Thymus (tissue), 11 donors: ENCODE results near the gene KCTD13. TPM values are rescaled to one million over a fixed set of nuclear protein-coding genes. Genes with fewer than 3 reads are reported as not detected.
"Not testable (repeated sequence)": the region's sequence is repeated elsewhere in the genome, so short reads cannot be mapped to it uniquely, and the experiment has no call there.

Source experiments
- DNase-seq, 9 donors: peaks; one replicate each; pipeline ENCODE4 v3.0.0-alpha.2; 2013; ENCODE audit warnings: low spot score in 9 of 9, low read depth in 6 of 9, missing footprints in 1 of 9
- H3K27ac ChIP-seq, 2 donors: one replicate each; pipeline ENCODE4 v1.5.1; 2013; ENCODE audit warnings: control low read depth in 1 of 2, low read depth in 1 of 2, low read length in 1 of 2, mild to moderate bottlenecking in 1 of 2, moderate library complexity in 1 of 2
- H3K27me3 ChIP-seq, 2 donors: one replicate each; pipeline ENCODE4 v1.5.1; 2013; ENCODE audit warnings: low read length in 1 of 2; ENCODE audit not compliant: control insufficient read depth in 2 of 2, insufficient read depth in 1 of 2
- H3K36me3 ChIP-seq, 2 donors: one replicate each; pipeline ENCODE4 v1.5.1; 2013; ENCODE audit warnings: low read length in 1 of 2, mild to moderate bottlenecking in 1 of 2, moderate library complexity in 1 of 2; ENCODE audit not compliant: control insufficient read depth in 2 of 2, insufficient read depth in 2 of 2
- H3K4me1 ChIP-seq, 2 donors: one replicate each; pipeline ENCODE4 v1.5.1; 2013; ENCODE audit warnings: low read length in 2 of 2; ENCODE audit not compliant: control insufficient read depth in 2 of 2, insufficient read depth in 2 of 2
- H3K4me3 ChIP-seq, 2 donors: one replicate each; pipeline ENCODE4 v1.5.1; 2013; ENCODE audit warnings: low read length in 2 of 2, control low read depth in 1 of 2, mild to moderate bottlenecking in 1 of 2
- H3K9me3 ChIP-seq, 2 donors: one replicate each; pipeline ENCODE4 v1.5.1; 2013; ENCODE audit warnings: low read length in 1 of 2, mild to moderate bottlenecking in 1 of 2; ENCODE audit not compliant: control insufficient read depth in 2 of 2, insufficient read depth in 1 of 2
- WGBS: extraction: QIAGEN DNeasy Blood & Tissue Kit; methylation state at CpG from one replicate; pipeline ENCODE4 v1.1.7; 2013; 5-methylcytosine and 5-hydroxymethylcytosine counted together
- polyA plus RNA-seq: library from polyadenylated mRNA; stranded (reverse); fragments of 200-250 nt; gene quantifications from one replicate; pipeline ENCODE4 v1.2.3, GENCODE V29; 2013
- total RNA-seq: library from RNA; stranded (reverse); fragments of 120-200 nt; gene quantifications from one replicate; pipeline ENCODE4 v1.2.4, GENCODE V29; 2013
- donor health status: healthy.

KCTD13 gene
- total and polyA plus RNA-seq, 2 donors: 4.4 to 16.9 TPM

DNA sequence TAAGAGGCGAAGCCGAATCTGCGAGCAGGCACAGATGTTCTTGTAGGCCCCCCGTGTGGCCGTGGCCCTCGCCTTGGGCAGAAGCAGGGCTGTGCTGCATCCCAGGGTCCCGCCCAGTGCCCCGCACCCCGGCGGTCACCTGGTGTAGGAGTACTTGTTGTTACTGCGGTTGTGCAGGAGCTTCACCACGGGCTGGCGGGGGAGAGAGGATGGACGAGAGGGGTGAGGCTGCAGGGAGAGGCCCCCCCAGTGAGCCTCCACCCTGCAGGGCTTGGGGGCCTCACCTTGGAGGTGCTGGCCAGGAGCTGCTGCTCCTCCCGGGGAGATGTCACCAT, 14.4 kb downstream of the KCTD13 start:
- H3K36me3 ChIP-seq: peaks cover 12 to 19% of the 10 kb centered on the region in 2 donors

DNA sequence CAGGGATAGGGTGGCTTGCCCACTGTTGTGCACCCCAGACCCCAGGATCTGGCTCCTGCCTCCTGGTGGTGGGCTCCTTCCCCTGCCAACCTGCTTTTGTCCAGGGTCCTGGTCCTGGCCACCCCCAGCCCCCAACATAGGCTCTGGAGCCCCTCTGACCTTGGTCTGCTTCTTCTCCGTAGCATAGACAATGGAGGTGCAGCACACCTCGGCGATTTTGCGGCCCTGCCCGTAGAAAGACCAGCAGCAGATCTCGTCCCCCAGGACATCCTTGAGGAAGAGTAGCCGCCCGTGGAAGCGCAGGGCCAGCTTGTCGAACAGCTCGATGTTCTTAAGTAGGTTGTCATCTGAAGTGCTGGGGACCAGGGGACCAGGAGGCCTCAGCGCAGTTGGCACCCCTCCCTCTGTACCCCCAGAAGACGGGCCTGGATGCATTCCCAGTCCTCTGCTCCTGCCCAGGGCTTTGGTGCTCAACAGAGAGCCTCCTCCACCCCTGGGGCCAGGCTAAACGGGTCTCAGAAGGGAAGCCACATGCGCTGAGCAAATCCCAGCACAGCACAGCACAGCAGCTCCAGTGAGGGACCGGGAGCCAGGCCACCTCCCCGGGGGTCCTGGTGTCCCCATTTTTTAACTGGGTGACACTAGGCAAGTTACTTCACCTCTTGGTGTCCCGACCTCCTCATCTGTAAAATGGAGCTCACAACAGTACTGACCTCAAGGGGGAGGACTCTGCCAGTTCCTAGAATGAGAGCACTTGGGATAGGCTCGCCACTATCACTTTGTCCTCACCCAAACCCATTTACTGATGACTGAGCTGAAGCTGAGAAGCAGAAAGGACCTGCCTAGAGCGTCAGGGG, 15.0 kb downstream of the KCTD13 start:
- Histone ChIP-seq H3K9me3 (peaks cover 0 to 3% of the 10 kb centered on the region in 2 donors), H3K27me3 (no peaks in the 10 kb centered on the region), H3K4me1 (no peaks in the 10 kb centered on the region), H3K27ac (no peak overlapping the region), H3K4me3 (no peak overlapping the region), H3K36me3 (peaks cover 8 to 22% of the 10 kb centered on the region in 2 donors)
- DNase-seq: no peak
- 98% methylated on average over 20 of the region's 20 CpGs for WGBS

More for the DNA sequence above, 14.4 kb downstream of the KCTD13 start:
- Histone ChIP-seq H3K4me3 (no peak overlapping the region), H3K9me3 (peaks cover 0 to 5% of the 10 kb centered on the region in 2 donors), H3K27me3 (no peaks in the 10 kb centered on the region), H3K4me1 (no peaks in the 10 kb centered on the region), H3K27ac (no peak overlapping the region)
- no peak for DNase-seq
- 94% methylated on average over 15 of the region's 15 CpGs for WGBS

DNA sequence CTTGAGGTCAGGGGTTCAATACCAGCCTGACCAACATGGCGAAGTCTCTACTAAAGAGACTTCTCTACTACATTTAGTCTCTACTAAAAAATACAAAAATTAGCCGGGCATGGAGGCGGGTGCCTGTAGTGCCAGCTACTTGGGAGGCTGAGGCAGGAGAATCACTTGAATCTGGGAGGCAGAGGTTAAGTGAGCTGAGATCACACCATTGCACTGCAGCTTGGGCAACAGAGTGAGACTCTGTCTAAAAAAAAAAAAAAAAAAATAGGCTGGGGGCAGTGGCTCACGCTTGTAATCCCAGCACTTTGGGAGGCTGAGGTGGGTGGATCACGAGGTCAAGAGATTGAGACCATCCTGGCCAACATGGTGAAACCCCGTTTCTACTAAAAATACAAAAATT, 16.2 kb downstream of the KCTD13 start:
- not testable (repeated sequence) for DNase-seq, H3K9me3 ChIP-seq, H3K27me3 ChIP-seq, H3K4me1 ChIP-seq, H3K27ac ChIP-seq, H3K4me3 ChIP-seq
- H3K36me3 ChIP-seq: peaks cover 3 to 21% of the 10 kb centered on the region in 2 donors
- over 99% methylated on average over 6 of the region's 6 CpGs for WGBS

DNA sequence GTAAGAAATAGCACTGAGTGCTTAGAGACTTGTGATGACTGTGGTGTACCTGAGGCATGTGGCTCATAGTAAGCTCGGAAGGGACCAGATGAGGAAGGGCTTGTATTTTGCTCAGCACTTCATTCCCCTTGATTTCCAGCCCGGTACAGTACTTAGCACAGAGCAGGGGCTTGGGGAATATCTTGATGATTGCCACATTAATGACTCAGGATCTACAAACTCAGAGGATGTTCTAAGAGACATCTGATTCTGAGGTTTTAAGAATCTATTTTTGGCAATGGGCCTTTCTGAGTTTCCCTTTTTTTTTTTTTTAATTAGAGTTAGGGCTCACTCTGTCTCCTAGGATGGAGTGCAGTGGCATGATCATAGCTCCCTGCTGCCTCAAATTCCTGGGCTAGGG, 16.6 kb downstream of the KCTD13 start:
- Histone ChIP-seq H3K27me3 (no peaks in the 10 kb centered on the region), H3K27ac (no peak overlapping the region), H3K4me1 (no peaks in the 10 kb centered on the region), H3K9me3 (peaks cover 0 to 3% of the 10 kb centered on the region in 2 donors), H3K36me3 (peaks cover 3 to 16% of the 10 kb centered on the region in 2 donors), H3K4me3 (no peak overlapping the region)
- 87% methylated on average over 2 of the region's 2 CpGs for whole genome bisulfite sequencing
- no peak for DNase-seq

DNA sequence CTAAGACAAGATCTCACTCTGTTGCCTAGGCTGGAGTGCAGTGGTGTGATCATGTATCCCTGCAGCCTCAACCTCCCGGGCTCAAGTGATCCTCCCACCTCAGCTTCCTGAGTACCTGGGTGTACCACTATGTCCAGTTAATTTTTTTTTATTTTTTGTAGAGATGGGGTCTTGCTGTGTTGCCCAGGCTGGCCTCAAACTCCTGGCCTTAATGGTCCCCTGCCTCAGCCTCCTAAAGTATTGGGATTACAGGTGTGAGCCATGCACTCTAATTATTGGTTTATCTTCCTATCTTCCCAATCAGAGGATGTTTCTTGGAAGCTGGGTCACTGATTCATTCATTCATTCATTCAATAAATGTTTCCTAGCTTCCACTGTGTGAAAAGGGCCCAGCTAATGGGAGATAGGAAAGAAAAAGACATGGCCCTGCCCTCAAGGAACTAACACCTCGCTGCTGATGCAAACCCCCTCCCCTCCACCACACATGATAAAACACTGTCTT, 17.3 kb downstream of the KCTD13 start:
- no peak for DNase-seq
- 95% methylated on average over 2 of the region's 2 CpGs for WGBS

DNA sequence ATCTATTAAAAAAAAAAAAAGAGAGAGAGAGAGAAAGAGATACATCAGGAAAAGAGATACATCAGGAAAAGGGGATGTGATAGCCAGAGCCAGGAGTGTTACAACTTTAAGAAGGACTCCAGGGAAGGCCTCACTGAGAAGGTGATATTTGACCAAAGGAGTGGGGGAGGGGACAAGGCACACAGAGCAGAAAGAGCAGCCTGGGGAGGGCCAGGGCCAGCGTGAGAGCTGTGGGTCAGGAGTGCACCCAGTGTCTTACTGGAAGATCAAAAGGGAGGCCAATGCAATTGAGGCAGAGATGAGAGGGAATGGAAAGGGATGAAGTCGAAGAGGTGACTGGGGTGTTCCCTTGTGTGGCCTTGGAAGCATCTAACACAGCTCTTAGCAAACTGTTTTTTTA, 18.1 kb downstream of the KCTD13 start:
- 96% methylated on average over 2 of the region's 2 CpGs for WGBS
- H3K27me3 ChIP-seq: no peaks in the 10 kb centered on the region
- H3K9me3 ChIP-seq: no peaks in the 10 kb centered on the region
- H3K4me1 ChIP-seq: peaks cover 0 to 2% of the 10 kb centered on the region in 2 donors
- no peak overlapping the region for H3K27ac ChIP-seq
- H3K4me3 ChIP-seq: no peak overlapping the region
- no peak for DNase-seq
- peaks cover 0 to 8% of the 10 kb centered on the region in 2 donors for H3K36me3 ChIP-seq

More for the DNA sequence above, 17.3 kb downstream of the KCTD13 start:
- H3K27ac ChIP-seq: no peak overlapping the region
- no peaks in the 10 kb centered on the region for H3K4me1 ChIP-seq
- no peaks in the 10 kb centered on the region for H3K27me3 ChIP-seq
- no peaks in the 10 kb centered on the region for H3K9me3 ChIP-seq
- H3K36me3 ChIP-seq: peaks cover 0 to 12% of the 10 kb centered on the region in 2 donors
- H3K4me3 ChIP-seq: no peak overlapping the region

DNA sequence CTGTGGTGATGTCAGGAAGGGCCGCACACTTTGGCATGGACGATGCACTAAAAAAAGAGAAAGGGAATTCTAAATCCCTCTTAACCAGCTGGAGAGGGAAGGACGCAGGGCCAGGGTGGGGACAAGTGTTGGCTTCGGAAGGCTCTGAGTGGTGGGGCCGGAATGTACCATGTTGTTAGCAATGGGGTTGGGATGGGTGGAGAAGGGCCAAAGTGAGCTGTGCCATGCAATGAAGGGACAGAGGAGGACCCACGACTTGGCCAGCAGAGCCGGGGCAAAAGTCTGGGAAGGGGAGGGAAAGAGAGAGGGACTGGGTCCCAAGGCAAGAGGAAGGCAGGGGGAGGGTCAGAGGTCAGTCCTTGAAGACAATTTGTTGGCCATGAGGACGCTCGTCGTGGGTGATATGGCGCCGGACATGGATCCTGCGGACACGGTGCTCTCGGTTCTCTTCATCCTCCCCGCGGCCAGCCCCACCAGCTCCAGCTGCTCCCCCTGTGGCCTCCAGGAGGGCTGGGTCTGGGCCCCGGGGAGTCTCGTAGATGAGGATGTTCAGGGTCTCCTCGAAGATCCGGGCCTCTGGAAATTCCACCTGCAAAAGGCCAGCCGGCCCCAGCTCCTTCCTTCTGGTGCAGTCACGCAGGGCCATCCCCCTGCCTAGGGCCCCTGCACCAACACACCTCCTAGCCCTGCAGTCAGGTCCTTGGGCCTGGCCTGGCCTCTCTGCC, 19.3 kb downstream of the KCTD13 start:
- Histone ChIP-seq H3K4me3 (no peak overlapping the region), H3K27me3 (peaks cover 0 to 6% of the 10 kb centered on the region in 2 donors), H3K9me3 (no peaks in the 10 kb centered on the region), H3K36me3 (peaks cover 0 to 8% of the 10 kb centered on the region in 2 donors), H3K27ac (no peak overlapping the region), H3K4me1 (peaks cover 0 to 2% of the 10 kb centered on the region in 2 donors)
- 96% methylated on average over 23 of the region's 23 CpGs for WGBS
- no peak for DNase-seq

DNA sequence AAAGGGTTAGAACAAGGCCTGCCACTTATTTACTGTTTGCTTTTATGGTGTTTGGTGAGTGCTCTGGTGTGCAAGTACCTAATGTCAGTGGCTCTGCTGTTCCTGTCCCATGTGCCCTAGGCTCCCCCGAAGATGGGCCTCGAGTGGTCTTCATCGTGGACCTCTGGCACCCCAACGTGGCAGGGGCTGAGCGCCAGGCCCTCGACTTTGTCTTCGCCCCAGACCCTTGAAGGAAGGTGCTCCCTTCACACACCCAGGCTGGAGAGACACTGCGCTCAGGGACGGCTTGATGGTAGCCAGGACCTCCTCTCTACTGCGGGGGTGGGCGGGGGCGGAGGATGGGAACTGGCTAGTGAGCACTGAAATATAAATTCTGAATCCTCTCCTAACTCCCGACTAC, 20.4 kb downstream of the KCTD13 start:
- 94% methylated on average over 13 of the region's 13 CpGs for WGBS
- Histone ChIP-seq H3K4me1 (peaks cover 2% of the 10 kb centered on the region in 2 donors), H3K4me3 (no peak overlapping the region), H3K27ac (no peak overlapping the region), H3K27me3 (peaks cover 6 to 16% of the 10 kb centered on the region in 2 donors), H3K9me3 (no peaks in the 10 kb centered on the region), H3K36me3 (peaks cover 0 to 8% of the 10 kb centered on the region in 2 donors)
- no peak for DNase-seq

DNA sequence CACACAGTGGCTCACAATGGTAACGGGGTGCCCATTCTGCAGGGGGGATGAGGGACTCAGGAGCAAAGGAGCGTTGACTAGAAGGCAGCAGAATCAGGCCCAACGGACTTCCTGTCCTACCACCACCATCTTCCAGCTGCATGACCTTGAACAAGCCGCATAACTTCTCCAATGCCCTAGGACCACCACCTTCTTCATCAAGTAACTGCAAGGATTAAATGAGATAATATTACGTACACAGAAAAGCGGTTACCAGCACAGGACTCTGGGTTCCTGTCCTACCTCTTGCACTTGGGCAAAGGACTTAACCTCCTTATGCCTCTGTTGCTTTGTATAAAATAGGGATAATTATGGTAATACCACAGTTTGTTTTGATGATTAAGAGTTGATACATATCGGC, 21.1 kb downstream of the KCTD13 start:
- Histone ChIP-seq H3K36me3 (peaks cover 0 to 8% of the 10 kb centered on the region in 2 donors), H3K27ac (no peak overlapping the region), H3K4me1 (peaks cover 2 to 7% of the 10 kb centered on the region in 2 donors), H3K27me3 (peaks cover 8 to 21% of the 10 kb centered on the region in 2 donors), H3K4me3 (no peak overlapping the region), H3K9me3 (no peaks in the 10 kb centered on the region)
- no peak for DNase-seq
- WGBS: 98% methylated on average over 7 of the region's 7 CpGs
